GM12878 (cell line): ENCODE results near the gene ABR. TPM values are rescaled to one million over a fixed set of nuclear protein-coding genes. Genes with fewer than 3 reads are reported as not detected.

Source experiments
- ATAC-seq: fragments of 200-7000 bp; cut with Tn5 transposase; 3 replicates; pipeline ENCODE4 v1.9.1; 2020; ENCODE audit warnings: mild to moderate bottlenecking, moderate library complexity
- BruUV-seq: library from RNA; stranded (reverse); fragments of 400-500 nt; replicated peaks from 2 replicates; lab custom pipeline; 2021; lab: Mats Ljungman, UMichigan
- CTCF ChIA-PET: fragments of 300-600 bp; sonication (Branson Sonifier 250); formaldehyde crosslinking; extraction: SDS; loops from one replicate; lab custom pipeline; 2021; ENCODE audit warnings: inconsistent platforms; lab: Yijun Ruan, JAX
- POLR2A ChIA-PET: fragments of 350-600 bp; formaldehyde crosslinking; extraction: SDS; loops from one replicate; lab custom pipeline; 2021; ENCODE audit warnings: inconsistent platforms; lab: Charles Lee
- RAD21 ChIA-PET: fragments of 300-600 bp; sonication (Branson Sonifier 250); formaldehyde crosslinking; loops from one replicate; lab custom pipeline; 2023; ENCODE audit warnings: antibody characterized with exemption; ENCODE audit not compliant: unreplicated experiment; lab: Charles Lee
- SMC1A ChIA-PET: fragments of 300-600 bp; sonication (Branson Sonifier 250); formaldehyde crosslinking; loops from one replicate; lab custom pipeline; 2023; ENCODE audit not compliant: unreplicated experiment, uncharacterized antibody; lab: Charles Lee
- DNase-seq: peaks from one replicate; pipeline ENCODE4 v3.0.0-alpha.2; 2011; ENCODE audit warnings: low read depth, low spot score
- FAIRE-seq: peaks from 3 replicates; lab custom pipeline; 2011; peaks lifted over from hg19 to GRCh38; lab: Jason Lieb, UNC
- H2AFZ ChIP-seq: 2 replicates; pipeline ENCODE4 v1.6.0; 2011; ENCODE audit warnings: low read depth, low read length, control low read depth; ENCODE audit not compliant: control insufficient read depth
- H3K27ac ChIP-seq: 2 replicates; pipeline ENCODE4 v1.5.1; 2011; ENCODE audit warnings: control low read depth; ENCODE audit not compliant: control insufficient read depth, insufficient read depth
- H3K27me3 ChIP-seq, 2 experiments: replicated peaks in 1 of 2; 2 replicates each; pipeline versions ENCODE4 v1.6.0 to v1.6.1; 2011; ENCODE audit warnings: low read length in 1 of 2; ENCODE audit not compliant: control insufficient read depth in 2 of 2, insufficient read depth in 2 of 2
- H3K36me3 ChIP-seq, 2 experiments: 2 replicates each; pipeline ENCODE4 v1.5.1; 2011; ENCODE audit warnings: low read length in 1 of 2; ENCODE audit not compliant: control insufficient read depth in 2 of 2, insufficient read depth in 2 of 2
- H3K4me1 ChIP-seq: 2 replicates; pipeline ENCODE4 v1.6.1; 2011; ENCODE audit warnings: mild to moderate bottlenecking, low read length, moderate library complexity, mixed read lengths; ENCODE audit not compliant: control insufficient read depth, insufficient read depth
- H3K4me2 ChIP-seq: 2 replicates; pipeline ENCODE4 v1.6.0; 2011; ENCODE audit warnings: control low read depth; ENCODE audit not compliant: control insufficient read depth, insufficient read depth
- H3K4me3 ChIP-seq: fragments of 200-600 bp; sonication (generic); 2 replicates; pipeline ENCODE4 v1.5.1; 2016
- H3K79me2 ChIP-seq: 2 replicates; pipeline ENCODE4 v1.6.0; 2011; ENCODE audit warnings: low read length; ENCODE audit not compliant: control insufficient read depth, insufficient read depth
- H3K9ac ChIP-seq: 2 replicates; pipeline ENCODE4 v1.8.0; 2011; ENCODE audit warnings: low read length, control low read depth, mixed read lengths; ENCODE audit not compliant: control insufficient read depth, insufficient read depth
- H3K9me3 ChIP-seq: replicated peaks from 3 replicates; pipeline ENCODE4 v1.5.1; 2011; ENCODE audit warnings: mild to moderate bottlenecking, low read length; ENCODE audit not compliant: control insufficient read depth, insufficient read depth
- H4K20me1 ChIP-seq: 2 replicates; pipeline ENCODE4 v1.6.0; 2011; ENCODE audit not compliant: control insufficient read depth, insufficient read depth
- ATF3 ChIP-seq: IDR thresholded peaks from 2 replicates; pipeline ENCODE4 v1.6.1; 2011; ENCODE audit warnings: low read depth, mild to moderate bottlenecking, low read length, moderate library complexity, borderline replicate concordance; ENCODE audit errors: extremely low read depth
- BHLHE40 ChIP-seq, 2 experiments: fragments of 450-650 bp in 1 of 2; IDR thresholded peaks; 2 replicates each; pipeline ENCODE4 v1.6.1; 2011 to 2017; ENCODE audit warnings: low read depth in 2 of 2, borderline replicate concordance in 1 of 2, improper control_type of control experiment in 1 of 2, low read length in 1 of 2, mild to moderate bottlenecking in 1 of 2
- CBFB ChIP-seq: IDR thresholded peaks from 2 replicates; pipeline ENCODE4 v1.6.1; 2016; ENCODE audit warnings: antibody characterized with exemption, low read depth
- CREB1 ChIP-seq: IDR thresholded peaks from 2 replicates; pipeline ENCODE4 v1.6.1; 2012; ENCODE audit warnings: low read depth, mild to moderate bottlenecking, inconsistent platforms
- E2F4 ChIP-seq: IDR thresholded peaks from 2 replicates; pipeline ENCODE4 v1.6.1; 2012; ENCODE audit warnings: low read depth, low read length, improper control_type of control experiment
- GATAD2B ChIP-seq: fragments of 450-650 bp; conservative IDR thresholded peaks from 2 replicates; pipeline ENCODE4 v1.6.1; 2017; ENCODE audit warnings: low read depth, mild to moderate bottlenecking, moderate library complexity
- JUNB ChIP-seq: IDR thresholded peaks from 2 replicates; pipeline ENCODE4 v1.6.1; 2016; ENCODE audit warnings: antibody characterized with exemption, mild to moderate bottlenecking
- LARP7 ChIP-seq: fragments of 450-650 bp; IDR thresholded peaks from 2 replicates; pipeline ENCODE4 v1.6.1; 2017; ENCODE audit warnings: mild to moderate bottlenecking
- NBN ChIP-seq: fragments of 450-650 bp; IDR thresholded peaks from 2 replicates; pipeline ENCODE4 v1.6.1; 2016
- NR2F1 ChIP-seq: fragments of 450-650 bp; conservative IDR thresholded peaks from 2 replicates; pipeline ENCODE4 v1.6.1; 2017; ENCODE audit warnings: mild to moderate bottlenecking
- POLR2A ChIP-seq: IDR thresholded peaks from 2 replicates; pipeline ENCODE4 v1.6.1; 2011; ENCODE audit warnings: low read depth, mild to moderate bottlenecking, low read length
- POU2F2 ChIP-seq: IDR thresholded peaks from 3 replicates; pipeline ENCODE4 v1.6.1; 2011; ENCODE audit warnings: low read depth, mild to moderate bottlenecking, low read length, borderline replicate concordance
- RB1 ChIP-seq: fragments of 450-650 bp; formaldehyde crosslinking; IDR thresholded peaks from 2 replicates; pipeline ENCODE4 v1.6.1; 2017; ENCODE audit warnings: mild to moderate bottlenecking, borderline replicate concordance
- RBBP5 ChIP-seq: fragments of 200-600 bp; sonication (generic); conservative IDR thresholded peaks from 2 replicates; pipeline ENCODE4 v1.6.1; 2016
- RFX5 ChIP-seq: IDR thresholded peaks from 2 replicates; pipeline ENCODE4 v1.6.1; 2011; ENCODE audit warnings: low read depth, low read length, improper control_type of control experiment
- SREBF1 ChIP-seq: IDR thresholded peaks from 2 replicates; pipeline ENCODE4 v1.6.1; 2012; ENCODE audit warnings: mild to moderate bottlenecking, low read length
- SUPT20H ChIP-seq: IDR thresholded peaks from 2 replicates; pipeline ENCODE4 v1.6.1; 2011; ENCODE audit warnings: low read depth, mild to moderate bottlenecking, low read length, moderate library complexity, borderline replicate concordance; ENCODE audit not compliant: control insufficient read depth
- TAF1 ChIP-seq: IDR thresholded peaks from 2 replicates; pipeline ENCODE4 v1.6.1; 2011; ENCODE audit warnings: mild to moderate bottlenecking, low read depth, low read length, borderline replicate concordance
- TBL1XR1 ChIP-seq: IDR thresholded peaks from 2 replicates; pipeline ENCODE4 v1.6.1; 2012; ENCODE audit warnings: low read depth, low read length, improper control_type of control experiment
- TCF12 ChIP-seq: IDR thresholded peaks from 2 replicates; pipeline ENCODE4 v1.6.1; 2011; ENCODE audit warnings: low read depth, mild to moderate bottlenecking, low read length
- USF2 ChIP-seq: IDR thresholded peaks from 2 replicates; pipeline ENCODE4 v1.6.1; 2011; ENCODE audit warnings: low read depth, low read length, improper control_type of control experiment, borderline replicate concordance
- ZNF622 ChIP-seq: fragments of 450-650 bp; IDR thresholded peaks from 2 replicates; pipeline ENCODE4 v1.6.1; 2017; ENCODE audit warnings: mild to moderate bottlenecking, inconsistent platforms
- ZSCAN29 ChIP-seq: fragments of 450-650 bp; IDR thresholded peaks from 2 replicates; pipeline ENCODE4 v1.6.1; 2017; ENCODE audit warnings: mild to moderate bottlenecking, moderate library complexity
- WGBS: methylation state at CpG from one replicate; pipeline ENCODE4 v1.1.6; 2016; ENCODE audit warnings: low lambda C conversion rate; ENCODE audit not compliant: insufficient replicate concordance, insufficient coverage; ENCODE audit errors: missing lambda C conversion rate; 5-methylcytosine and 5-hydroxymethylcytosine counted together
- in situ Hi-C: fragments of 300-500 bp; cut with MboI; formaldehyde crosslinking; loops from 9 replicates; pipeline ENCODE4 v1.14.3; 2018; ENCODE audit warnings: mixed read lengths
- intact Hi-C: fragments of 100-400 bp; cut with micrococcal nuclease; formaldehyde crosslinking; loops from one replicate; pipeline ENCODE4 v1.14.2; 2022; ENCODE audit not compliant: unreplicated experiment
- polyA plus RNA-seq, 11 experiments: library from polyadenylated mRNA; depleted of rRNA in 4 of 11; unstranded in 6 of 11; stranded (reverse) in 5 of 11; fragments of >200 nt; fragmentation: Nextera tagmentation in 4 of 11; fragmentation: Illumina TruSeq in 1 of 11; extraction: Ambion mirVana in 4 of 11; extraction: Trizol in 1 of 11; gene quantifications; 1 replicate in 1 of 11; 2 replicates in 10 of 11; pipeline versions ENCODE4 v1.2.1 to v1.2.3, GENCODE V29; 2011 to 2016; ENCODE audit warnings: inconsistent platforms in 2 of 11, missing spikeins in 2 of 11, low read depth in 1 of 11
- total RNA-seq, 4 experiments: library from RNA; depleted of rRNA in 3 of 4; stranded (reverse); fragments of >200 nt in 3 of 4; fragmentation: Illumina TruSeq in 1 of 4; extraction: Trizol in 1 of 4; gene quantifications; 2 replicates each; pipeline versions ENCODE4 v1.2.1 to v1.2.3, GENCODE V29; 2013 to 2021

The ABR gene
- total and polyA plus RNA-seq, 10 of the 15 experiments (the other 5 are each of a cell fraction or from before 2014, with no cell fraction given), result 1.4 to 112 (median 30.0) TPM

- H3K9ac ChIP-seq, result peak overlapping the region; percentile 85
- ChIA-PET RAD21 (interaction anchor here (0.7 to 5.1 kb wide), 12 partner anchors 9 to 105 kb away, joined by 3 to 50 read pairs (median 13); no protein-coding TSS in a partner anchor), SMC1A (interaction anchor here (0.8 to 5.0 kb wide), 9 partner anchors 10 to 105 kb away, joined by 3 to 35 read pairs (median 16); no protein-coding TSS in a partner anchor), CTCF (interaction anchor here (0.8 to 4.0 kb wide), 13 partner anchors 10 to 105 kb away, joined by 3 to 41 read pairs (median 6); no protein-coding TSS in a partner anchor), POLR2A (interaction anchor here (0.6 to 3.8 kb wide), 12 partner anchors 10 to 161 kb away, joined by 3 to 24 read pairs (median 6); no protein-coding TSS in a partner anchor)
- no peaks in the 10 kb centered on the region for H3K27me3 ChIP-seq
- no TSS peak for BruUV-seq
- in situ Hi-C loops, result no loop called here
- peaks cover 13% of the 10 kb centered on the region for H3K4me1 ChIP-seq
- whole genome bisulfite sequencing, result under 1% methylated on average over 52 of the region's 58 CpGs
- intact Hi-C loops, result loop anchor here (5.0 kb wide), 1 partner anchor 46 kb away; no protein-coding TSS in a partner anchor
- peaks cover 63% of the 10 kb centered on the region for H3K79me2 ChIP-seq
- peak overlapping the region; percentile 94 for H3K4me3 ChIP-seq
- 0 out of 2 replicates have a peak overlapping the region, but pooled peaks have one; percentile 18 for H2AFZ ChIP-seq
- ATAC-seq, result peak; percentile 85
- no peaks in the 10 kb centered on the region for H4K20me1 ChIP-seq
- H3K36me3 ChIP-seq, result peaks cover 6 to 14% of the 10 kb centered on the region in 2 experiments
- DNase-seq, result peak; percentile 32
- H3K9me3 ChIP-seq, result no peaks in the 10 kb centered on the region
- H3K27ac ChIP-seq, result peak overlapping the region; percentile 82
- peak; percentile 84 for FAIRE-seq
- peak overlapping the region; percentile 81 for H3K4me2 ChIP-seq
- TF ChIP-seq USF2, result no peak
- TF ChIP-seq JUNB, result peak; percentile 32; the same call in 1 of the 2 replicates
- no peak for TF ChIP-seq POU2F2
- no peak for TF ChIP-seq E2F4
- 0 out of 2 replicates have a peak, but pooled peaks have one; percentile 15 for TF ChIP-seq LARP7
- peak; percentile 75 for TF ChIP-seq CREB1
- 0 out of 2 replicates have a peak, but pooled peaks have one; percentile 55 for TF ChIP-seq TBL1XR1
- TF ChIP-seq RFX5, result no peak
- no peak for TF ChIP-seq SUPT20H
- TF ChIP-seq NBN, result peak; percentile 53
- TF ChIP-seq ATF3, result no peak
- no peak for TF ChIP-seq ZSCAN29
- peak; percentile 27; the same call in 1 of the 2 replicates for TF ChIP-seq GATAD2B
- TF ChIP-seq ZNF622, result no peak
- no peak for TF ChIP-seq RBBP5
- TF ChIP-seq CBFB, result no peak
- peak; percentile 56; the same call in 1 of the 2 replicates for TF ChIP-seq TAF1
- peak; percentile 20; the same call in 1 of the 2 replicates for TF ChIP-seq TCF12
- peak; percentile 48; the same call in 1 of the 2 replicates for TF ChIP-seq RB1
- peak; percentile 85 to 87 for TF ChIP-seq BHLHE40 (IDR thresholded peaks at IDR 0.05; ENCODE audit: borderline replicate concordance in 1 of 2, low read depth in 2 of 2, low read length in 1 of 2)
- TF ChIP-seq SREBF1, result no peak
- peak; percentile 65 for TF ChIP-seq POLR2A
- peak; percentile 41; the same call in 1 of the 2 replicates for TF ChIP-seq NR2F1
These were observed 48.4 kb upstream of the ABR start for GRCh38 chr17:1227917-1228780.
